COR-L47 (cell line): ENCODE results near the gene MDH1B.

Source experiments
- DNase-seq: peaks from one replicate; lab custom pipeline; 2025; lab: John Stamatoyannopoulos, UW

The MDH1B gene

GRCh38 chr2:206693399-206694137, 71.6 kb downstream of the MDH1B start:
- DNase-seq = peak; percentile 64

- DNase-seq = no peak
These were observed 72.2 kb downstream of the MDH1B start for GRCh38 chr2:206692971-206693370.

GRCh38 chr2:206688990-206689389, 76.1 kb downstream of the MDH1B start:
- no peak for DNase-seq

GRCh38 chr2:206688453-206688852, 76.7 kb downstream of the MDH1B start:
- no peak for DNase-seq
